Stimulated activated CD8-positive, alpha-beta memory T cell treated with anti-CD3 and anti-CD28 coated beads, Interleukin-4, amount 100 ng/mL, for 48 hours (primary cell): Measurements from ENCODE around the gene CCDC157.
"Not testable (repeated sequence)": the region's sequence is repeated elsewhere in the genome, so short reads cannot be mapped to it uniquely, and the experiment has no call there.

ENCODE experiments used
- DNase-seq: peaks from one replicate; pipeline ENCODE4 v3.0.0-alpha.2; 2020

Gene CCDC157

DNA sequence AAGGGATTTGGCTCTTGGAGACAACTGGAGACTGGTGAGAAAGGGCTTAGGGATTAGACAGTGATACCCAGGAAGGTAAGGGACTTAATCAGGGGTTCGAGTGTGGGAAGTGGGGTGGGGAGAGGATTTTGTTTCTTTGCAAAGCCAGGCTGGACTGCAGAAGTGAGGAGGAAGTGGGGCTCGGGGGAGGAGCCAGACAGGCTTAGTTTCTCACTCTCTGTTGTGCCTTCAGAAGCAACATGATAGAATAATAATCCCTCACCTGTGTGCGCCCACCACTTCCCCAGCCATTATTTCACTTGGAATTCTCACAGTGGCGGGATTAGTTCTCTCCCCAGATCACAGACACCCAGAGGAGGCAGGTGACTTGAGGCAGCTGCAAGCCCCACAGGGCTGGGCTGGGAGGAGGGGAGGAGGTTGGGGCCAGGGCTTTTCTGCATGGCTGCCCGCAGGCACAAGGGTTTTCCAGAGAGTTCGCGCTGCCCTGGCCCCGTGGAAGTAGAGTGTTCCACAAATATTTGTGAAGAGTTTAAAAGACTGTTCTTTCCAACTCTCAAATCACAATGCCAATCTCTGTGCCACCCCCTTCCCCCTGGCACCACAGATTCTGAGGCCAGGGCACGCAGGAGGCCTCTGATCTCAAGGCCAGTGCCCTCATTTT is 36.0 kb downstream of the CCDC157 start:
- no peak for DNase-seq

DNA sequence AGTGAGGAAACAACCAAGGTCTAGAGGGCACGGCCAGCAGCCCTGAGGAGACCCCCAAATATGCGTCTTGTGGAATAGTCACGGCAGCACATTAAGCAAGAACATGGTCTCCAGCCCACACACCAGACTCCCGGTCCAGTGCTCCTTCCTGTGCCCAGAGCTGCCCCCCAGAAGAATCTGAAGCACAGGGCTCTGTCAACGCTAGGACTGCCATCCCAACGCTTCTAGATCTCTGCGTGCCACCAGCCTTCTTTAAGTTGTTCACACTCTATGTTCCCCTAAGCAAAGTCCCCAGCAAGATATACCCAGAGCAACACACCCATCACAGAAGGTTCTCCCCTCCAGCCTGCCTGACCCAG is 36.5 kb downstream of the CCDC157 start:
- no peak for DNase-seq

- no peak for DNase-seq
Measured at GRCh38 chr22:30393885-30394284, 37.1 kb downstream of the CCDC157 start.

DNA sequence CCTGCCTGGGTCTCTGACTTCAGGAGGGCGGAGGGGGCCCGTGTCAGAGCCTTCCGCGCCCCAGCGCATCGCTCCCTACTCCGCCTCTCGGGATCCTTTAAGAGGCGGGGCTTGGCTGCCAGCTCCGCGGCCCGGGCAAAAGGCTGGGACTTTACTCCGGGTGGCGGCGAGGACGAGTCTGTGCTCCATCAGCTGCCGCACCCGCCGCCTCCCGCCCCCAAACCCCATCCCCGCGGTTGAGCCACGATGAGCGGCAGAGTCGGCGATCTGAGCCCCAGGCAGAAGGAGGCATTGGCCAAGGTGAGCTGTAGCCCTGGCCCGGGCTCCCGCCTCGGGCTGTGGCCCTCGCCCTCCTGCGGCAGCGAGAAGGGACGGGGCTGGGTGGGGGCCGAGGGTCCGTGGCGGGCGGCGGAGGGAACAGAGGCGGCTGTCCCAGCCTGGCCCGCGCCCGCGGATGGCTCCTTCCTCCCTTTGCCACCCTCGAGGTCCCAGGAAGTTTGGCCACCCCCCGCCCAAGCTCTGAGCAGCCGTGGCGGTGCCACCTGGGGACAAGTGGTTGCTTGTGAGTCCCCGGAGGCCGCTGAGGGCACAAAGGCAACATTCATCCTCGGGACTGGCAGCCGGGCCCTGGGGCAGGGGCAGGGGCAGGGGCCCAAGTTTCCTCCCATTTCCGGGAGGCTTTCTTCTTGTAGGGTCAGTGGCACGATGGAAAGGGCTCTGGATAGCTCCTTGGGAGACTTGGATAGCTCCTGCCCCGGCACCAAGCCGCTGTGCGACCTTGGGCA is 40.3 kb downstream of the CCDC157 start, which contains the start of gene SEC14L2:
Gene SEC14L2, plus strand, starts transcription at position 148 of the 785 bp plus-strand sequence. Its CDS starts 99 bp downstream, at position 247.
- DNase-seq: peak; percentile 79

DNA sequence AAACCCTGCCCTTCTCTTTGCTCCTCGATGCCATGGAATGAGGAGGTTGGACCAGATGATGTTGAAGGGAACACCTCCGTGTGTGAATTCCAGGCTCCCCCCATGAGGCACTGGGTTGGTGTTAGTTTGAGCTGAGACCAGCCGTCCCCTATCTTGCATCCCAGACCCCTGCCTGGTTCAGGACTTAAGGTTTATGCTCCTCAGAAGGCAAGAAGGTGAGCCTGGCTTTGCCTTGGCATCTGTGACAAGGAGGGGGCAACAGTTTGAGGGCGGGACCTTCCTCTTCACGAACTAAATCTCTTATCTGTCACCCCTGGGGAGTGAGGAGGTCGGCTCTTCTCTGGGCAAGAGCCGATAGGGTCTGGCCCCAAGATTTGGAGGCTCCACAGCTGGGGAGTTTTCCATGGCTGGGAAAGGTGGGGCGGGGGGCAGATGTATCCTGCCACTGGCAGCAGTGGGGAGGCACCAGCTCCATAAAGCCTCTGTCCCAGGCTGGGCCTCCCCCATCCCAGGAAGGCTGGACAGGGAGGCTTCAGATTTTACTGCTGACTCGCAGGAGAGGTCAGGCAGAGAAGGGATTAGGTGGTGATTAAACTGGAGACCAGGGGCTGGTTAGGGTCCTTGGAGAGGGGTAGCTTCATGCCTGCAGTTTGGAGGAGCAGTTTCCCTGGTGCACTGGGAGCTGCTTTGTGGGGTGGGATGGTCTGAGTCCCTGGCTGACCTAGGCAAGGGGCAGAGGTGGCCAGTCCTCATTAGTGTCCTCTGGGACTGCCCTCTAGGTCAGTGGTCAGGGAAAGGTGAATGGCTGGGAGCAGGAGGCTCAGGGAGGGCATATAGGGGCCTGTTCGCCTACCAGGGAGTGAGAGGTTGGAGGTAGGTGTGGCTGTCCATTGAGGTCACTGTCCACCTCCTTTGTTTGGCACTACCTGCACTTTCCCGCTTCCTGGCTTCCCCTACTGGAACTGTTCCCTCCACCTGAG is 41.1 kb downstream of the CCDC157 start:
- no peak for DNase-seq

- DNase-seq: no peak
Measured at GRCh38 chr22:30398685-30399680, 42.2 kb downstream of the CCDC157 start.

- DNase-seq: no peak
Measured at GRCh38 chr22:30399718-30400117, 42.9 kb downstream of the CCDC157 start.

DNA sequence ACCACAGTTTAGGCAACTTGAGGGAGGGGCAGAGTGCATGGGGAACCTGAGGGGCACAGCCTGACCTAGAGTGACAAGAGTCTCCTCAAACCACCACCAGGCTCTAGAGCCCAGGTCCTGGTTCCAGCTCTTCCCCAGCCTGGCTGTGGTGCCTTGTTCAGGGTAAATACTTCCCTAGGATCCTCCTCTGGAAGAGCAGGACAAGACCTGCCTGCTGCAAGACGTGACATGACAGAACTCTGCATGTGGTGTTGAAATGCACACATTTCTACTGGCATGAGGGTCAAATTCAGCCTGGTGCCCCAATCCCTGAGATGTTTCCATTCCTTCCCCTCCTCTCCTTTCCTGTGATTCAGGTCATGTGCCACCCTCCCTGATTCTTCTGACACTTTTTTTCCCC is 43.4 kb downstream of the CCDC157 start:
- DNase-seq: no peak

- not testable (repeated sequence) for DNase-seq
Measured at GRCh38 chr22:30401024-30401423, 44.2 kb downstream of the CCDC157 start.

GRCh38 chr22:30402028-30402765 is 45.4 kb downstream of the CCDC157 start:
- DNase-seq: no peak

GRCh38 chr22:30402766-30403104 is 45.9 kb downstream of the CCDC157 start:
- DNase-seq: not testable (repeated sequence)

- DNase-seq: no peak
Measured at GRCh38 chr22:30404307-30404706, 47.5 kb downstream of the CCDC157 start.

GRCh38 chr22:30405731-30406130 is 48.9 kb downstream of the CCDC157 start:
- no peak for DNase-seq

GRCh38 chr22:30406400-30406799 is 49.6 kb downstream of the CCDC157 start:
- DNase-seq: no peak

DNA sequence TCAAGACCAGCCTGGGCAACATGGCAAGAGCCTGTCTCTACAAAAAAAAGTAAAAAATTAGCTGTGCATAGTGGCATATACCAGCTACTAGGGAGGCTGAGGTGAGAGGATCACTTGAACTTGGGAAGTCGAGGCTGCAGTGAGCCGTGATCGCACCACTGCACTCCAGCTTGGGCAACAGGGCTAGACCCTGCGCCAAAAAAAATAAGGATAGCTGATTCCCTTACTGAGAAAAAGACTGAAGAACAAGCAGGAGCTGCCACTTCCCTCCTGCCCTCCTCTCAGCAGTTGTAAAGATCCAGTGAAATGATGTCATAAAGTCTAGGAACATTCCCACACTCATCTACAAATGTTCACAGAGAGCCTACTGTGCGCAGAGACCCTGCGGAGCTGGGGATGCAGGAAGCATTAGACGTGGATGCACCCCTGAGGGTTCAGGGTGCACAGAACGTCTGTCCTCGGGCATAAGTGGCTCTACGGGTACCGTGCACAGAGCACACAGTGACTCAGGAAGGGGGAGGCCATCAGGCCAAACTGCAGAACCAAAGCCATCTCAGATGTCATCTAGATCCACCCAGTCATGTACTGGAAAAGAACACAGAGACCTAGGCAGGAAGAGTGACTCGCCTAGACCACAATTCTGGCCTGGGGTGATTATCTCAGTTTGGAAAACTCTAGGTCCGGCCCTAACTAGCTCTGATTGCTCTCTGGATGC is 51.7 kb downstream of the CCDC157 start:
- DNase-seq: no peak

- no peak for DNase-seq
Measured at GRCh38 chr22:30411780-30412179, 55.0 kb downstream of the CCDC157 start.

- no peak for DNase-seq
Measured at GRCh38 chr22:30413001-30413400, 56.2 kb downstream of the CCDC157 start.

- DNase-seq: no peak
Measured at GRCh38 chr22:30413745-30414524, 57.1 kb downstream of the CCDC157 start.

DNA sequence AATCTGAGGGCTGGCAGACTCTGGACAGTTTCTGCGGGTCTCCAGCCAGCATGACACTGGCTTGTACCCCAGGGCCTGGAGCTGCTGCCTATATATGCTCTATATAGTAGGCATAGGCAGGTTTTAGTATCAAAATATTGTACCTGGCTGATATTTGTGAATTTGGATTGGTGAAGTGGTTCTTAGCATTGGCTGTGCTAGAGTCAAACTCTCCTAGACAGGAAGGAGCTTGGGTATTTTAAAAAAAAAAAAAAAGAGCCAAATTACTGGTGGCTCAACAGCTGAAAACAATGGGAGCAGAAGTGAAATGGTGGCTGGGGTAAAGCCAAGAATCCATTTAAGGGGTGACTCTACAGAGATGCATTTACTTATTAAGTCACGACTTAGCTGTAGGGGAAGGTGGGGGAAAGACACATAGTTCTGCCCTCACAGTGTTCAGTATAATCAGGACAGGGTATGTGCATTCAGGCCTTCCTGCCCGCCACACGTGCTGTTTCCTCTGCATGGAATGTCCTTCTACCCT is 57.8 kb downstream of the CCDC157 start:
- DNase-seq: no peak

DNA sequence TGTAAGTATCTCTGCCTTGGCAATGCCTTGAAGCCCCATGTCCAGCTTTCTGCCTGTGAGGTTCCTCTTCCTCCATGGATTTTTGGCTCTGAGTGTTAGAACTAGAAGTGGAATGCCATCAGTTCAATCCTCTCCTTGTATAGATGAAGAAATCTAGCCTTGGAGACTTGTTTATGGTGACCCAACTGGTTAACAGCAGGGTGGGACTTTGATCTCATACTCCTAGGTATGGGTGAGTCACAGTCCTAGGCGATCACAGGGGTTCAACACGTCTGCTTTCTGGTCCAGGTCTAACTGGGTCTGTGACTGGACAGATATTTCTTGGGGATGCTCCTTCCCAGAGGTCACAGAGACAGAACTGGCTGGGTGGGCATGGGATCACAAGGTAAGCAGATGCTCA is 59.6 kb downstream of the CCDC157 start:
- no peak for DNase-seq
